SW480 (cell line): ENCODE measurements around the gene AGER.
"Not testable (repeated sequence)": the region's sequence is repeated elsewhere in the genome, so short reads cannot be mapped to it uniquely, and the experiment has no call there.

Experiments
- DNase-seq: peaks from one replicate; pipeline ENCODE4 v3.0.0-alpha.2; 2016; ENCODE audit warnings: low spot score

Gene AGER

DNA sequence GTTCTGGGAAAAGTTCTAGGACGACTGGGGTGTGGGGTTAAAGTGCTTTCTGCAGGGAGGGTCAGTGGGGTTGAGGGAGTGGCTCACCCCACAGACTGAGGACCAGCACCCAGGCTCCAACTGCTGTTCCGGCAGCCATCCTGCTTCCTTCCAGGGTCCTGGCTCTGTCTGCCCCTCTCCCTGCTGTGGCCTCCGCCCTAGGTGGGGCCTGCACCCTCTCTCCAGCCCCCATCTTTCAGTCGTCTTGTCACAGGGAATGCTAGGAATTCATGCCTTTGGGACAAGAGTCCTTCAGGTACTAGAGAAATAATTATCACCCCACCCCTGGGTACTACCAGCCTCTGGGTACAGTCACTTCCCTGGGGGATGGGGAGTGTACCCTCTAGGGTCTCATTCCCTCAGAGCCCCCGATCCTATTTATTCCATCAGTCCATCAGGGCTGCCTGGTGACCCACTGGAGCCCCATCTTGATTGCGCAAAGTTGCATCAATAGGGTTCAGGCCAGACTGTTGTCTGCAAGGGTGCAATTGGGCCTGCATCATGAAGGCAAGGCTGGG is at the start of gene AGER:
TSS of gene AGER (minus strand) at position 170 of the 557 bp plus-strand sequence. CDS start at position 139, 31 bp downstream.
- DNase-seq: no peak

DNA sequence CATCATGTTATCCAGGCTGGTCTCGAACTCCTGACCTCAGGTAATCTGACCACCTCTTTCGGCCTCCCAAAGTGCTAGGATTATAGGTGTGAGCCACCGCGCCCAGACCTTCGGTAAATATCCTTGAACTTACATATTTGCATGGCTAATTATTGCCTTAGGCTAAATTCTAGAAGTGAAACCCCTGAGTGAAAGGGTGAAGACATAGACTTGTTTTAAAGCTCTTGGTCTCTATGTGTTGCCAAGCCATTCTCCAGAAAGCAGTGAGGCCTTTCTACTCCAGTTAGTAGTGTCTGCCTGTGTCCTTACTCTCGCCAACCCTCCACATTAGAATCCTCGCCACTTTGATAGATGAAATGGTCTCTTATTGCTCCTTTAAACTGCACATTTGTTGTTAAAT is 42.4 kb upstream of the AGER start:
- no peak for DNase-seq

DNA sequence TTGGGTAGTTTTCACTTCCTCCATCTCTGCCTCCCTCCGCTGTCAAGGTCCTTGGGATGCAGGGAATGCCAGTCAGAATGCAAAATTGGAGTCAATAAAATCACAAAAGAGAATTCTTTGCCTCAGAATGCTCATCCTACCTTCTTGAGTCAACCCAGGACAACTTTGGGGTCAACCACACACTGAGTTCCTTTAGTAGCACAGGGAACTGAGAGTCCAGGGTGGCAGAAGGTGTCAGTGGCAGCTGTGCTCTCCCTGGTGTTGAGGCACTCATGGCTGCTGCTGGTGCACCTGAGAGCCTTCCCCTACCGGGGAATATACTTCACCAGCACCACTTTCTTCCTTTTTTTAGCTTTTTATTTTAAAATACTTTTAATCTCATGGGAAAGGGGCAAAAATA is 40.6 kb upstream of the AGER start:
- no peak for DNase-seq

- no peak for DNase-seq
Observed at GRCh38 chr6:32223258-32224235, 39.5 kb upstream of the AGER start, which contains the start of gene NOTCH4. NOTCH4 (minus strand) TSS chr6:32224067; CDS start chr6:32223928, 139 bp downstream.

- no peak for DNase-seq
Observed at GRCh38 chr6:32222333-32223230, 38.5 kb upstream of the AGER start.

DNA sequence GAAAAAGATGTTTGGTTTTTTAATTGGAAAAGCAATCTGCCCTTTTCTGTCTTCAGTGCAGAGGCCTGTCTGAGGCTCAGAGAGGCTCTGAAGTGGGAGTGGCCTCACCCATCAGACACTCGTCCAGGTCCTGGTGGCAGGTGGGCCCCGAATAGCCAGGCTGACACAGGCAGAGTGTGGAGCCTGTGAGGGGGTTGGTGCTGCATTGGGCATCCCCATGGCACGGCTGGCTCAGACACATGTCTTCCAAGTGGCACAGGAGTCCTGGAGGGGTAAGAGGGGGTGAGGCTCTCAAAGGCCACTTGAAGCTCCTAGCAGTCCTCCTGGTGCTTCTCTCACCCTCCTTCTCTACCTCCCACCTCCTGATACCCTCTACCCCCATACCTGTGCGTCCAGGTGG is 36.0 kb upstream of the AGER start:
- no peak for DNase-seq

- DNase-seq: no peak
Observed at GRCh38 chr6:32218167-32218566, 34.1 kb upstream of the AGER start.

DNA sequence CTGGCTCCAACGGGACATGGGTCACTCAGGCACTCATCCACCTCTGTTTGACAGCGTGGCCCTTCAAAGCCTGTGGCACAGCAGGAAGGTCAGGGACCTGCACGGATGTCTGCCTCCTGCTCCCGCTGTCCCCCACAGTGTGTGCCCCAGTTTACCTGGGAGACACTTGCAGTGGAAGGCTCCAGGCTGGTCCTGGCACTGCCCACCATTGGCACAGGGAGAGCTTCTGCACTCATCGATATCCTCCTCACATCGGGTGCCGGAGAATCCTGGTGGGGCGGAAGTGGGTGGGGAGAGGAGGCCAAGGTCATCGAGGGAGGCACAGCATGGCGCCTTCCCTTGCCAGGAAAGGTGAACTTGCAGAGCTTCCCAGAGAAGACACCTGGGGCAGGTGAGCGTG is 32.9 kb upstream of the AGER start:
- no peak for DNase-seq

- DNase-seq: no peak
Observed at GRCh38 chr6:32216285-32216684, 32.2 kb upstream of the AGER start.

DNA sequence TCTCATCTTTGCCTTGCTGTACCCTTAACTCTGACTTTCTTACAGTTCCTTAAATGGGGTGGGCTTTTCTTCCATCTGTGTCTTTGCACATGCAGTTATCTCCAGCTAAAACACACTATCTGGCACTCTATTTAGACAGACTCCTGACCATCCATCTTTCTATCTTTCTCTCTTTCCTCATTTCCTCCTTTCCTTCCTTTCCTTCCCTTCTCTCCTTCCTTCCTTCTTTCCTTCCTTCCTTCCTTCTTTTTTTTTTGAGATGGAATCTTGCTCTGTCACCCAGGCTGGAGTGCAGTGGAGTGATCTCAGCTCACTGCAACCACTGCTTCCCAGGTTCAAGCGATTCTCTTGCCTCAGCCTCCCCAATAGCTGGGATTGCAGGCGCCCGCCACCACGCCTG is 31.6 kb upstream of the AGER start:
- DNase-seq: no peak

- DNase-seq: no peak
Observed at GRCh38 chr6:32214126-32214525, 30.1 kb upstream of the AGER start.

DNA sequence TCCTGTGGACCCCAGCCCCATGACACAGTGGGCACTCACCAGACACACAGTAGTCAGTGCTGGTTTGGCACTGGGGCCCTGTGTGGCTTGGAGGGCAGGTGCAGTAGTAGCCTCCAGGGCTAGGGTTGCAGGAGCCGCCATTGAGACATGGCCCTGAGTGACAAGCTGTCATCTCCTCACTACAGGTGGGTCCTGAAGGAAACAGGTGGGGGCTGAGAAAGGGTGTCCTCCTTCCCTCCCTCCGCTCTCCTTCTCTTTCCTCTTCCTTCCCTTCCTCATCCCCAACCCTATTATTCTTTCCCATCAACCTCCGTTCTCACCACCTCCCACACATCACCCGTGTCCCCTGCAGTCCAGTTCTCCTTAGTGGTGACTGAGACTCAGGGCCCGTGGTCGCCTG is 29.6 kb upstream of the AGER start:
- DNase-seq: no peak

GRCh38 chr6:32212076-32212760 is 28.2 kb upstream of the AGER start:
- no peak for DNase-seq

GRCh38 chr6:32211432-32211831 is 27.4 kb upstream of the AGER start:
- not testable (repeated sequence) for DNase-seq

- DNase-seq: no peak
Observed at GRCh38 chr6:32210191-32210601, 26.1 kb upstream of the AGER start.

DNA sequence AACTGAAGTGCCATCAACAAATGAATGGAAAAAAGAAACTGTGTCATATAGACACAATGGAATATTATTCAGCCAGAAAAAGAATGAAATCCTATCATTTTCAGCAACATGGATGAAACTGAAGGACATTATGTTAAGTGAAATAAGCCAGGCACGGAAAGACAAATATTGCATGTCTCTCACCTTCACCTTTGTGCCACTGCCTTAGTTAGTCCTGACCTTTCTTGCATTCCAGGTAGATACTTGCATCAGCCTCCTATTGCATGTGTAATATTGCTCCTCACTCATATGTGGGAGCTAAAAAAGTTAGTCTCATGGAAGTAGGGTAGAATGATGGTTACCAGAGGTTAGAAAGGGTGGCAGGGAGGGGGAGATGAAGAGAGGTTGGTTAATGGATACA is 24.9 kb upstream of the AGER start:
- DNase-seq: no peak

- no peak for DNase-seq
Observed at GRCh38 chr6:32204268-32204715, 20.2 kb upstream of the AGER start.

DNA sequence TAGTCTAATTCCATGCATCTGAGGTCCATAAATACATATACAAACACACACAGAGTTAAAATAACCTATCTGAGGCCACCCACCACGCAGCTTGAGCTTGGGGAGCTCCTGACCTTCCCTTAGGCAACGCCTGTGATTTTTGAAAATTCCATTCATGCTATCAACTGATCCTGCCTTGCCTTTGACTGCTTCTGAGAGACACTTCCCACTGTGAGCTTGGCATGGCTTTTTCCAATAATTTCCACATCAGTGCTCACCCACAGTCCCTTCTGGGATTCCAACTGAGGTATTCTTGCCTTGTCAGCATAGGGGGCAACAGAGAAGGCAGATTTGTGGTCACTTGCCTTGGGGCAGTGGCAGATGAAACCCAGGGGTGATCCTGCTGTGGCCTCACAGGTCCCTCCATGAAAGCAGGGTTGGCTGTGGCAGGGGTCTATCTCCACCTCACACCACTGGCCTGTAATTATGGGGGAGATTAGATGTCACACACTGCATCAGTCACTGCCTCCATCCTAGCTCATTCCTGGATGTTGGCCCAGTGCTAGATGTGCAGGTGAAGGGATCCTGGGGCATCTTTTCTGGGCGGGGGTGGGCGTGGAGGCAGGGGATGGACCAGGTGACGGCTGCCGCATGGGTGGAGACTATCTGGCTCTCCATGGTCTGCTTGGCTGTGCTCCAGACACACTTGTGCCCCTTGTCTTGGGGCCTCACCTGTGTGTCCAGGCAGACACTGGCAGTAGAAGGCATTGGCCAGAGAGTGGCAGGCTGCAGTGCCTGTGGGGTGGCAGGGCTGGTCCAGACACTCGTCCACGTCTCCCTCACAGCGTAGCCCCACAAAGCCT is 19.6 kb upstream of the AGER start:
- no peak for DNase-seq

- DNase-seq: no peak
Observed at GRCh38 chr6:32202186-32202585, 18.1 kb upstream of the AGER start.

DNA sequence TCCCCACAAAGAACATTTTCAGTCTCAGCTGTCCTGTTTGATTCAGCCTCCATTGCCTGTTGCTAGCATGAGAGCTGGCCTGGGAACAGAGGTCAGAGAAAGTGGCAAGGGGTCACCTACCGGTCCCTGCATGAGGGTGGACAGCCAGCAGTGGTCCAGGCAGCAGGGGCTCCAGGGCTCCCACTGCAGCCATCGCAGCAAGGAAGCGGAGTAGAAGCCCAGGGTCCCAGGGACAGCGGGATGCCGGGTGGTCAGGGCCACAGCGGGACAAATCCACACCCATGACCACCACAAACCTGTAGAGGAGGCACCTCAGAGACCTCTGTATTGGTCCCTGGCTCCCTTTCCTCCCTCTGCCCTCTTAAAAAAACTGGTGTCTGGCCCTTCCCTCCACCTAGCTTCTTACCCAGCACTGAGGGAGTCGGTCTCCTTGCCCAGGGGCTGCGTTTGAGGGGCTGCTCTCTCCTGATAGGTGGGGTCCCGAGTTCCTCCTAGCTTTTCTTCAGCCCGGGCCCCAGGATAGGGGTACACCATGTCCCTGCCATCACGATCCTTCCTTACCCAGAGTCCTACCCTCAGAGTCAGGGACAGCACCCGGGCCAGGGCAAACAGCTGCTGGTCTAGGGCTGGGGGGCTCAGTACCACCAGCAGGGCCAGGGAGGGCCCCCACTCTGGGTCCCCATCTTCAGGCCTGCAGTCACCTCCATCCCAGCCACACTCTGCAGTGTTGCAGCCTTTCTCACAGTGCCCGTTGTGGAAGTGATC is 16.8 kb upstream of the AGER start:
- DNase-seq: no peak
